Fibroblast of mammary gland (primary cell): Measurements from ENCODE around the gene KRTAP3-3.
A peak's percentile ranks its signal among the peaks of the same experiment; 100 is the strongest.

Experiments
- DNase-seq: peaks from one replicate; pipeline ENCODE4 v3.0.0-alpha.2; 2010; ENCODE audit warnings: low read depth
- H3K4me3 ChIP-seq: 2 replicates; pipeline ENCODE4 v1.5.1; 2011; ENCODE audit warnings: low read depth, mild to moderate bottlenecking, low read length, moderate library complexity; ENCODE audit not compliant: control insufficient read depth
- TF ChIP-seq, protein P1 (sequence below): conservative IDR thresholded peaks from 2 replicates; pipeline ENCODE4 v1.5.1; 2011; ENCODE audit warnings: low read depth, low read length, inconsistent platforms; ENCODE audit not compliant: control insufficient read depth, insufficient read depth

KRTAP3-3 gene

DNA sequence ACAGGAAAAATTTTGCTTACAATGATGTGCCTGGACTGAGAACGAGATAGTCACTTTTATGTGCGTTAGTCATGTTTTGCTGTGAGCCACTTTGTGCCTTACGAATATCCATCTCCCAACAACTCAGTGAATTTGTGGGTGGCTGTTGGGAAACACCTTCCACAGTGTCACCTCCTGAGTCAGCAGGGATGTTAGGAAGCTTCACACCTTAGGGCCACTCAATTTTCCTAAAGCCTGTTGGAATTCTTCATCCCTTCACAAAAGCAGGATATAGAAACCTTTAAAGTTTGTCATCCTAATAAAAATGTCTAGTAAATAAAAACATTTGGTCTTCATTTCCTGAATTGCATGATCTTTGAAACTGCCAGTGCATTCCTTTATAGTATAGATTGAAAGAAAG lies 19.2 kb upstream of the KRTAP3-3 start:
- TF ChIP-seq, protein P1, sequence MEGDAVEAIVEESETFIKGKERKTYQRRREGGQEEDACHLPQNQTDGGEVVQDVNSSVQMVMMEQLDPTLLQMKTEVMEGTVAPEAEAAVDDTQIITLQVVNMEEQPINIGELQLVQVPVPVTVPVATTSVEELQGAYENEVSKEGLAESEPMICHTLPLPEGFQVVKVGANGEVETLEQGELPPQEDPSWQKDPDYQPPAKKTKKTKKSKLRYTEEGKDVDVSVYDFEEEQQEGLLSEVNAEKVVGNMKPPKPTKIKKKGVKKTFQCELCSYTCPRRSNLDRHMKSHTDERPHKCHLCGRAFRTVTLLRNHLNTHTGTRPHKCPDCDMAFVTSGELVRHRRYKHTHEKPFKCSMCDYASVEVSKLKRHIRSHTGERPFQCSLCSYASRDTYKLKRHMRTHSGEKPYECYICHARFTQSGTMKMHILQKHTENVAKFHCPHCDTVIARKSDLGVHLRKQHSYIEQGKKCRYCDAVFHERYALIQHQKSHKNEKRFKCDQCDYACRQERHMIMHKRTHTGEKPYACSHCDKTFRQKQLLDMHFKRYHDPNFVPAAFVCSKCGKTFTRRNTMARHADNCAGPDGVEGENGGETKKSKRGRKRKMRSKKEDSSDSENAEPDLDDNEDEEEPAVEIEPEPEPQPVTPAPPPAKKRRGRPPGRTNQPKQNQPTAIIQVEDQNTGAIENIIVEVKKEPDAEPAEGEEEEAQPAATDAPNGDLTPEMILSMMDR, result no peak
- peak; percentile 41 for DNase-seq
- no peak overlapping the region for H3K4me3 ChIP-seq

DNA sequence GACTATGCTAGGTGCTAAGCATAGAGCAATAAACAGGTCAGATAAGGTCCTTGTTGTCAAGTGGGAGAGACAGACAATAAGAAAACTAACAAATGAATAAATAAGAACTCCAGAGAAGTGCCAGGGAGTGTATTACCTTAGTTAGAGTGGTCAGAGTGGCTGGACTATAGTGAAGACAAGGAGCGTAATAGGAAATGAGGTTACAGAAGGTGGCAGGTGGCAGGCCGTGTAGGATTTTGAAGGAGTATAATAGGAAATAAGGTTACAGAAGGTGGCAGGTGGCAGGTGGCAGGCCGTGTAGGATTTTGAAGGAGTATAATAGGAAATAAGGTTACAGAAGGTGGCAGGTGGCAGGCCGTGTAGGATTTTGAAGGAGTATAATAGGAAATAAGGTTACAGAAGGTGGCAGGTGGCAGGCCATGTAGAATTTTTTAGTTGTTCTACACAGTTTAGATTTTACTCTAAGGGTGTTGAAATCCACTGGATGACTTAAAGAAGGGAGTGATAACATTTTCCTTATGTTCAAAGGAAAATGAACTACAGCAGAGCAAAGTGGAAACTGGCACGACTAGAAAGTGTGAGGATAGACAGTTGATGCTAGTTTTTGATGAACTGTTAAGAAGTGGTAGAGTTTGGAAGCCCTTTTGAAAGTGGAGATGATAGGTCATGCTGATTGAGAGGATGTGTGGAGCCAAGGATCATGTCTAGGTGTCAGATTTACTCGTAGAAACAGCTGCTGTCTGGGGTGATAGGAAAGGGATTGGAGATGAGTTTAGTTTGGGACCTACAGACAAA lies 18.6 kb upstream of the KRTAP3-3 start:
- no peak overlapping the region for H3K4me3 ChIP-seq
- DNase-seq, result no peak
- TF ChIP-seq, protein P1, result no peak

DNA sequence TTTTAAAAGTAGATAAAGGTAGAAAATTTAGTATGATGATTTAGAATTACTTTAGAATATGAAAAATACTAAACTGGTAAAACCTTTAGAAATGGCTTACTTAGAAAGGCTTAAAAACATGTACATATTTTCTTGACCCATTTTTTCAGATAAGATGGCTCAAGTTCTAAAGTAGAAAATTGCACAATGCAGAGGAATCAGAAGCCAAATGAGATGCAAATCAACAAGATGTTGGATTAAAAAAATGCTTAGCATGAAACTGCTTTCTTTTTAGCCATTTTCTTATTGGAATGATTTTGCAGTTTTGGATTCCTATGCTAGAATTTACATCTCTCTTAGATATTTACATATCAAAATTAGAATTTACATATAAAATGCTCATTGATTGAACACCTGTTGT lies 16.5 kb upstream of the KRTAP3-3 start:
- DNase-seq, result no peak
- no peak overlapping the region for H3K4me3 ChIP-seq
- TF ChIP-seq, protein P1, result no peak

DNA sequence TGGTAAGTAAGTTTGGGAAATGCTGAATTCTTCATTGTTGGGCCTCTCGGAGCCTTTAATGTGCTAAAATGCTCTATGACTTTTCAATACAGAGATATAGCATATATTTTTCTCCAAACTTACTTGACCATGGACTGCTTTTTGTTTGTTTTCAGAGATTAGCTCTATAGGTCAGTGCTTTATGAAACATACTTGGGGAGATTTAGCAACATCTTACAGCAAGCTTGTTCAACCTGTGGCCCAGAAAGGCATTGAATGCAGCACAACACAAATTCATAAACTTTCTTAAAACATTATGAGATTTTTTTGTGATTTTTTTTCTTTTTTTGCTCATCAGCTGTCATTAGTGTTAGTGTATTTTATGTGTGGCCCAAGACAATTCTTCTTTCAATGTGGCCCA lies 16.0 kb upstream of the KRTAP3-3 start:
- H3K4me3 ChIP-seq, result no peak overlapping the region
- TF ChIP-seq, protein P1, result no peak
- DNase-seq, result no peak

DNA sequence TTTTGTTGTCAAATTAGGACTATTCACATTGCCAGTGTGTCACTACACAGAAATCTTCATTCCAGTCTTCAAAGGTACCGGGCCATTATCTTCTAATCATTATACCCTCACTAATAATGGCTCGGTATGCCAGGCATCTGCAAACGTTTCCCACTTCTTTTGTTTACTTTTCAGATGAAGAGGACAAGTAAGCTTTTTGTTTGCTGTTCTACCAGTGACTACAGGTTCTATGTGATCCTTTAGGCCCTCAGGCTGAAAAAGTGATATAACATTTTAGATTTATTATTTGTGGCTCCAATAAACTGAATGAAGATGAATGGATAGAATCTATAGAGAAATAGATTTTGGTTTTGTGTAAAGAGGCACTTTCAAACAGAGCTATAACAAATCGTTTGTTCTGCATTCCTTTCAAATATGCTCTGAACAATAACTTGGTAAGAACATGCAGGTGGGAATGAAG lies 15.4 kb upstream of the KRTAP3-3 start:
- TF ChIP-seq, protein P1, result no peak
- no peak overlapping the region for H3K4me3 ChIP-seq
- DNase-seq, result no peak

DNA sequence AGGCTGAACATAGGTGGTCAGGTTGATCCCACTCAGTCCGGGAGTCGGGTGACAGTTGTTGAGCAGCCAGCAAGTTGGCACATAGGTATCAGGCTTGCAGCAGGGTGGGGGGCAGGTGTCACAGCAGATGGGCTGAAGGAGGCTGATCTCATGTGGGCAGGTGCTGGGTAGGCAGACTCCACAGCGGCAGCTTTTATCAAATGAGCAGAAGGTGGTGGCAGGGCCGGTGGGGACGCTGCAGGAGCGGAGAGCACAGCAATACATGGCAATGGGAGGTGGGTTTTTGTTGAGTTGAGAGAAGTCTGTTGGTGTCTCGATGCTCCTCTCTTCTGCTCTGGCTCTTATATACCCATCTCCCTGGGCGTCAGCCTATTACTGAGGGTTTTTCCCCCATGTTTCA lies 14.8 kb upstream of the KRTAP3-3 start, which contains the start of gene KRTAP3-1:
TSS of gene KRTAP3-1 (minus strand) at position 318 of the 400 bp plus-strand sequence. CDS start at position 264, 54 bp downstream.
- TF ChIP-seq, protein P1, result no peak
- H3K4me3 ChIP-seq, result no peak within 1 kb of the TSS
- no peak for DNase-seq
